Cardiac fibroblast (primary cell): ENCODE data around the gene NCAPH2.
A peak's percentile ranks its signal among the peaks of the same experiment; 100 is the strongest.

Experiments used
- DNase-seq, 2 donors: peaks; one replicate each; pipeline versions ENCODE4 v3.0.0 to v3.0.0-alpha.2; 2010; ENCODE audit warnings: low read depth in 2 of 2
- H3K4me3 ChIP-seq, 2 donors: replicated peaks in 1 of 2; 1 replicate in 1 of 2; 2 replicates in 1 of 2; pipeline ENCODE4 v1.5.1; 2011; ENCODE audit warnings: low read depth in 2 of 2, low read length in 2 of 2, mild to moderate bottlenecking in 2 of 2, moderate library complexity in 1 of 2
- CTCF ChIP-seq: IDR thresholded peaks from one replicate; pipeline ENCODE4 v1.5.1; 2011; ENCODE audit warnings: low read depth, mild to moderate bottlenecking, low read length, inconsistent platforms

Gene NCAPH2

GRCh38 chr22:50522806-50523438 is 14.9 kb downstream of the NCAPH2 start:
- no peak overlapping the region for H3K4me3 ChIP-seq
- TF ChIP-seq CTCF = no peak
- no peak for DNase-seq

GRCh38 chr22:50523458-50523805 is 15.4 kb downstream of the NCAPH2 start:
- H3K4me3 ChIP-seq = no peak overlapping the region

GRCh38 chr22:50523806-50524675 is 16.0 kb downstream of the NCAPH2 start:
- no peak for DNase-seq
- H3K4me3 ChIP-seq = peak overlapping the region; percentile 75 to 82
- TF ChIP-seq CTCF = no peak

More at GRCh38 chr22:50523458-50523805, 15.4 kb downstream of the NCAPH2 start:
- no peak for DNase-seq
- no peak for TF ChIP-seq CTCF

GRCh38 chr22:50524676-50525103 is 16.7 kb downstream of the NCAPH2 start:
- no peak for DNase-seq
- H3K4me3 ChIP-seq = peak overlapping the region; percentile 75 to 82
- no peak for TF ChIP-seq CTCF

- H3K4me3 ChIP-seq = peak within 1 kb of the TSS; percentile 75 to 82
- DNase-seq = peak; percentile 97 to 98
- TF ChIP-seq CTCF = peak; percentile 31
These were observed 17.3 kb downstream of the NCAPH2 start, which contains the start of gene SCO2 for GRCh38 chr22:50525104-50525857. Gene SCO2, minus strand, starts transcription at chr22:50525598. Its CDS starts 1,187 bp downstream, at chr22:50524411.

GRCh38 chr22:50525858-50526107 is 17.8 kb downstream of the NCAPH2 start:
- no peak for DNase-seq
- no peak for TF ChIP-seq CTCF
- peak overlapping the region; percentile 75 to 82 for H3K4me3 ChIP-seq
